ENCODE measurements around the gene HELZ.
"Not testable (repeated sequence)": the region's sequence is repeated elsewhere in the genome, so short reads cannot be mapped to it uniquely, and the experiment has no call there.

The HELZ gene

GRCh38 chr17:67132366-67132765 is 112.6 kb downstream of the HELZ start:
- Histone ChIP-seq H3K9ac (ENCODE audit: insufficient read length, low read depth) (no peak overlapping the region), H3K4me1 (ENCODE audit: insufficient read depth, insufficient read length) (no peaks in the 10 kb centered on the region), H3K36me3 (ENCODE audit: insufficient read depth, insufficient read length, low read length) (peaks cover 38% of the 10 kb centered on the region), H3K27me3 (ENCODE audit: insufficient read depth, insufficient read length) (no peaks in the 10 kb centered on the region), H3K9me3 (ENCODE audit: insufficient read depth, low read length) (no peaks in the 10 kb centered on the region), H3K4me3 (ENCODE audit: insufficient read length, low read depth) (no peak overlapping the region)
- no peak for TF ChIP-seq SUZ12 (IDR thresholded peaks at IDR 0.05; ENCODE audit: extremely low read depth, insufficient read depth, insufficient read length)
- TF ChIP-seq YY1 (IDR thresholded peaks at IDR 0.05; ENCODE audit: insufficient read depth, insufficient read length): no peak
- TF ChIP-seq ZNF274 (IDR thresholded peaks at IDR 0.05; ENCODE audit: low read depth, low read length): no peak
- no peak for DNase-seq (ENCODE audit: low read depth, low spot score)

GRCh38 chr17:67130768-67131167 is 114.2 kb downstream of the HELZ start:
- Histone ChIP-seq H3K9me3 (ENCODE audit: insufficient read depth, low read length) (no peaks in the 10 kb centered on the region), H3K4me3 (ENCODE audit: insufficient read length, low read depth) (no peak overlapping the region), H3K9ac (ENCODE audit: insufficient read length, low read depth) (no peak overlapping the region), H3K4me1 (ENCODE audit: insufficient read depth, insufficient read length) (no peaks in the 10 kb centered on the region), H3K27me3 (ENCODE audit: insufficient read depth, insufficient read length) (no peaks in the 10 kb centered on the region), H3K36me3 (ENCODE audit: insufficient read depth, insufficient read length, low read length) (peaks cover 28% of the 10 kb centered on the region)
- TF ChIP-seq YY1 (IDR thresholded peaks at IDR 0.05; ENCODE audit: insufficient read depth, insufficient read length): no peak
- TF ChIP-seq ZNF274 (IDR thresholded peaks at IDR 0.05; ENCODE audit: low read depth, low read length): no peak
- TF ChIP-seq SUZ12 (IDR thresholded peaks at IDR 0.05; ENCODE audit: extremely low read depth, insufficient read depth, insufficient read length): no peak
- DNase-seq (ENCODE audit: low read depth, low spot score): no peak

- TF ChIP-seq YY1 (IDR thresholded peaks at IDR 0.05; ENCODE audit: insufficient read depth, insufficient read length): no peak
- no peak for TF ChIP-seq ZNF274 (IDR thresholded peaks at IDR 0.05; ENCODE audit: low read depth, low read length)
- TF ChIP-seq SUZ12 (IDR thresholded peaks at IDR 0.05; ENCODE audit: extremely low read depth, insufficient read depth, insufficient read length): no peak
- Histone ChIP-seq H3K9me3 (ENCODE audit: insufficient read depth, low read length) (no peaks in the 10 kb centered on the region), H3K9ac (ENCODE audit: insufficient read length, low read depth) (no peak overlapping the region), H3K4me3 (ENCODE audit: insufficient read length, low read depth) (no peak overlapping the region), H3K27me3 (ENCODE audit: insufficient read depth, insufficient read length) (no peaks in the 10 kb centered on the region), H3K4me1 (ENCODE audit: insufficient read depth, insufficient read length) (no peaks in the 10 kb centered on the region), H3K36me3 (ENCODE audit: insufficient read depth, insufficient read length, low read length) (peaks cover 22% of the 10 kb centered on the region)
- no peak for DNase-seq (ENCODE audit: low read depth, low spot score)
Measured at GRCh38 chr17:67129283-67129682, 115.7 kb downstream of the HELZ start.

GRCh38 chr17:67128700-67129099 is 116.3 kb downstream of the HELZ start:
- H3K36me3 ChIP-seq (ENCODE audit: insufficient read depth, insufficient read length, low read length): peaks cover 25% of the 10 kb centered on the region
- DNase-seq (ENCODE audit: low read depth, low spot score): no peak
- H3K27me3 ChIP-seq (ENCODE audit: insufficient read depth, insufficient read length): no peaks in the 10 kb centered on the region
- no peak overlapping the region for H3K9ac ChIP-seq (ENCODE audit: insufficient read length, low read depth)
- no peak overlapping the region for H3K4me3 ChIP-seq (ENCODE audit: insufficient read length, low read depth)
- no peaks in the 10 kb centered on the region for H3K9me3 ChIP-seq (ENCODE audit: insufficient read depth, low read length)
- no peaks in the 10 kb centered on the region for H3K4me1 ChIP-seq (ENCODE audit: insufficient read depth, insufficient read length)
- TF ChIP-seq YY1 (IDR thresholded peaks at IDR 0.05; ENCODE audit: insufficient read depth, insufficient read length) (no peak), ZNF274 (IDR thresholded peaks at IDR 0.05; ENCODE audit: low read depth, low read length) (no peak), SUZ12 (IDR thresholded peaks at IDR 0.05; ENCODE audit: extremely low read depth, insufficient read depth, insufficient read length) (no peak)

GRCh38 chr17:67127925-67128324 is 117.1 kb downstream of the HELZ start:
- Histone ChIP-seq H3K9ac (ENCODE audit: insufficient read length, low read depth) (no peak overlapping the region), H3K9me3 (ENCODE audit: insufficient read depth, low read length) (no peaks in the 10 kb centered on the region), H3K36me3 (ENCODE audit: insufficient read depth, insufficient read length, low read length) (peaks cover 30% of the 10 kb centered on the region), H3K27me3 (ENCODE audit: insufficient read depth, insufficient read length) (no peaks in the 10 kb centered on the region), H3K4me3 (ENCODE audit: insufficient read length, low read depth) (no peak overlapping the region), H3K4me1 (ENCODE audit: insufficient read depth, insufficient read length) (no peaks in the 10 kb centered on the region)
- no peak for TF ChIP-seq SUZ12 (IDR thresholded peaks at IDR 0.05; ENCODE audit: extremely low read depth, insufficient read depth, insufficient read length)
- TF ChIP-seq YY1 (IDR thresholded peaks at IDR 0.05; ENCODE audit: insufficient read depth, insufficient read length): no peak
- TF ChIP-seq ZNF274 (IDR thresholded peaks at IDR 0.05; ENCODE audit: low read depth, low read length): no peak
- no peak for DNase-seq (ENCODE audit: low read depth, low spot score)

- DNase-seq (ENCODE audit: low read depth, low spot score): no peak
- no peaks in the 10 kb centered on the region for H3K4me1 ChIP-seq (ENCODE audit: insufficient read depth, insufficient read length)
- no peaks in the 10 kb centered on the region for H3K9me3 ChIP-seq (ENCODE audit: insufficient read depth, low read length)
- H3K27me3 ChIP-seq (ENCODE audit: insufficient read depth, insufficient read length): no peaks in the 10 kb centered on the region
- H3K9ac ChIP-seq (ENCODE audit: insufficient read length, low read depth): no peak overlapping the region
- TF ChIP-seq YY1 (IDR thresholded peaks at IDR 0.05; ENCODE audit: insufficient read depth, insufficient read length) (no peak), ZNF274 (IDR thresholded peaks at IDR 0.05; ENCODE audit: low read depth, low read length) (no peak), SUZ12 (IDR thresholded peaks at IDR 0.05; ENCODE audit: extremely low read depth, insufficient read depth, insufficient read length) (no peak)
- H3K36me3 ChIP-seq (ENCODE audit: insufficient read depth, insufficient read length, low read length): peaks cover 36% of the 10 kb centered on the region
- H3K4me3 ChIP-seq (ENCODE audit: insufficient read length, low read depth): no peak overlapping the region
Measured at GRCh38 chr17:67126983-67127382, 118.0 kb downstream of the HELZ start.

- not testable (repeated sequence) for DNase-seq (ENCODE audit: low read depth, low spot score); H3K27me3 ChIP-seq (ENCODE audit: insufficient read depth, insufficient read length)
Measured at GRCh38 chr17:67126543-67126942, 118.5 kb downstream of the HELZ start.

GRCh38 chr17:67125924-67126323 is 119.1 kb downstream of the HELZ start:
- H3K4me1 ChIP-seq (ENCODE audit: insufficient read depth, insufficient read length): no peaks in the 10 kb centered on the region
- no peak for DNase-seq (ENCODE audit: low read depth, low spot score)
- H3K4me3 ChIP-seq (ENCODE audit: insufficient read length, low read depth): no peak overlapping the region
- no peaks in the 10 kb centered on the region for H3K27me3 ChIP-seq (ENCODE audit: insufficient read depth, insufficient read length)
- TF ChIP-seq SUZ12 (IDR thresholded peaks at IDR 0.05; ENCODE audit: extremely low read depth, insufficient read depth, insufficient read length) (no peak), ZNF274 (IDR thresholded peaks at IDR 0.05; ENCODE audit: low read depth, low read length) (no peak), YY1 (IDR thresholded peaks at IDR 0.05; ENCODE audit: insufficient read depth, insufficient read length) (no peak)
- no peak overlapping the region for H3K9ac ChIP-seq (ENCODE audit: insufficient read length, low read depth)
- peaks cover 41% of the 10 kb centered on the region for H3K36me3 ChIP-seq (ENCODE audit: insufficient read depth, insufficient read length, low read length)
- H3K9me3 ChIP-seq (ENCODE audit: insufficient read depth, low read length): no peaks in the 10 kb centered on the region

More at GRCh38 chr17:67126543-67126942, 118.5 kb downstream of the HELZ start:
- not testable (repeated sequence) for H3K9me3 ChIP-seq (ENCODE audit: insufficient read depth, low read length); H3K9ac ChIP-seq (ENCODE audit: insufficient read length, low read depth); H3K4me1 ChIP-seq (ENCODE audit: insufficient read depth, insufficient read length); H3K4me3 ChIP-seq (ENCODE audit: insufficient read length, low read depth)
- peaks cover 36% of the 10 kb centered on the region for H3K36me3 ChIP-seq (ENCODE audit: insufficient read depth, insufficient read length, low read length)

Measured in NT2/D1 (cell line).